Measurements from ENCODE around the gene ATOH1. TPM values are rescaled to one million over a fixed set of nuclear protein-coding genes. Genes with fewer than 3 reads are reported as not detected.

ATOH1 gene
- total and polyA plus RNA-seq, 2 of the 13 experiments (the other 11 are each of a cell fraction or from before 2014, with no cell fraction given) = not detected

GRCh38 chr4:93791570-93792195 is 36.9 kb upstream of the ATOH1 start (continued):
- TF ChIP-seq NFKBIZ (CRISPR knock-in tag; IDR thresholded peaks at IDR 0.05) = no peak
- TF ChIP-seq ZNF563 (CRISPR knock-in tag; IDR thresholded peaks at IDR 0.05) = no peak
- no peak for TF ChIP-seq ZNF335 (CRISPR knock-in tag; IDR thresholded peaks at IDR 0.05)
- TF ChIP-seq RAD21 (CRISPR knock-in tag; IDR thresholded peaks at IDR 0.05) = peak; percentile 59; the same call in 1 of the 2 replicates

GRCh38 chr4:93802045-93802444 is 26.5 kb upstream of the ATOH1 start:
- H3K4me3 ChIP-seq (replicated peaks in 1 of 3; ENCODE audit: insufficient read depth in 1 of 3, low read depth in 2 of 3, low read length in 3 of 3) = no peak overlapping the region
- H3K9ac ChIP-seq (ENCODE audit: insufficient read depth, low read depth, low read length) = no peak overlapping the region
- no peak for FAIRE-seq
- in situ Hi-C loops (cut with HindIII; ENCODE audit: extremely low pct_ligation_motif_present, low pct_unique_long_range_greater_than_20kb) = no loop called here
- no peak overlapping the region for H3K27ac ChIP-seq (ENCODE audit: extremely low read length, insufficient read depth, low read length)
- H3K79me2 ChIP-seq (ENCODE audit: insufficient read depth, low read length) = no peaks in the 10 kb centered on the region
- WGBS (ENCODE audit: low lambda C conversion rate) = 2% methylated on average over 4 of the region's 4 CpGs
- no peaks in the 10 kb centered on the region for H3K4me1 ChIP-seq (ENCODE audit: insufficient read depth, low read length)
- H2AFZ ChIP-seq (ENCODE audit: low read length) = no peak overlapping the region
- DNase-seq (ENCODE audit: low spot score) = no peak
- no peak overlapping the region for H3K4me2 ChIP-seq (ENCODE audit: low read depth, low read length)
- no TSS peak for BruUV-seq (replicated peaks)
- POLR2A ChIA-PET = no interaction called here
- H3K9me3 ChIP-seq (ENCODE audit: low read length) = no peaks in the 10 kb centered on the region
- CTCF ChIA-PET (ENCODE audit: low intra/inter-chr PET ratio, low total read pairs) = no interaction called here
- H3K36me3 ChIP-seq (replicated peaks in 1 of 2; ENCODE audit: control insufficient read depth in 1 of 2, insufficient read depth in 2 of 2, low read length in 2 of 2) = no peaks in the 10 kb centered on the region
- ATAC-seq = no peak
- no peak for TF ChIP-seq HMG20A (CRISPR knock-in tag; IDR thresholded peaks at IDR 0.05; ENCODE audit: borderline replicate concordance)
- no peak for TF ChIP-seq ARID5B (CRISPR knock-in tag; IDR thresholded peaks at IDR 0.05)
- no peak for TF ChIP-seq KDM5A (IDR thresholded peaks at IDR 0.05; ENCODE audit: borderline replicate concordance, low read length)
- no peak for TF ChIP-seq ZNF878 (CRISPR knock-in tag; IDR thresholded peaks at IDR 0.05)
- TF ChIP-seq ZNF350 (CRISPR knock-in tag; IDR thresholded peaks at IDR 0.05; ENCODE audit: borderline replicate concordance, low read depth) = no peak
- TF ChIP-seq U2AF1 (optimal IDR thresholded peaks at IDR 0.05; ENCODE audit: low read depth, low read length) = no peak
- no peak for TF ChIP-seq ZNF562 (CRISPR knock-in tag; IDR thresholded peaks at IDR 0.05; ENCODE audit: borderline replicate concordance)
- no peak for TF ChIP-seq ZNF569 (CRISPR knock-in tag; IDR thresholded peaks at IDR 0.05; ENCODE audit: borderline replicate concordance)
- no peak for TF ChIP-seq KMT2A (CRISPR knock-in tag; IDR thresholded peaks at IDR 0.05)
- no peaks in the 10 kb centered on the region for H4K20me1 ChIP-seq (ENCODE audit: insufficient read depth, low read length)
- H3K27me3 ChIP-seq (ENCODE audit: control insufficient read depth in 1 of 2, insufficient read depth in 2 of 2, low read length in 2 of 2) = no peaks in the 10 kb centered on the region
- intact Hi-C loops (cut with micrococcal nuclease; ENCODE audit: unreplicated experiment) = no loop called here

Measured in HepG2 (cell line).